ENCODE results near the gene TUBB6. TPM values are rescaled to one million over a fixed set of nuclear protein-coding genes. Genes with fewer than 3 reads are reported as not detected.

Gene TUBB6
- total and polyA plus RNA-seq, 10 of the 15 experiments (the other 5 are each of a cell fraction or from before 2014, with no cell fraction given), result 27.4 to 262 (median 82.5) TPM

DNA sequence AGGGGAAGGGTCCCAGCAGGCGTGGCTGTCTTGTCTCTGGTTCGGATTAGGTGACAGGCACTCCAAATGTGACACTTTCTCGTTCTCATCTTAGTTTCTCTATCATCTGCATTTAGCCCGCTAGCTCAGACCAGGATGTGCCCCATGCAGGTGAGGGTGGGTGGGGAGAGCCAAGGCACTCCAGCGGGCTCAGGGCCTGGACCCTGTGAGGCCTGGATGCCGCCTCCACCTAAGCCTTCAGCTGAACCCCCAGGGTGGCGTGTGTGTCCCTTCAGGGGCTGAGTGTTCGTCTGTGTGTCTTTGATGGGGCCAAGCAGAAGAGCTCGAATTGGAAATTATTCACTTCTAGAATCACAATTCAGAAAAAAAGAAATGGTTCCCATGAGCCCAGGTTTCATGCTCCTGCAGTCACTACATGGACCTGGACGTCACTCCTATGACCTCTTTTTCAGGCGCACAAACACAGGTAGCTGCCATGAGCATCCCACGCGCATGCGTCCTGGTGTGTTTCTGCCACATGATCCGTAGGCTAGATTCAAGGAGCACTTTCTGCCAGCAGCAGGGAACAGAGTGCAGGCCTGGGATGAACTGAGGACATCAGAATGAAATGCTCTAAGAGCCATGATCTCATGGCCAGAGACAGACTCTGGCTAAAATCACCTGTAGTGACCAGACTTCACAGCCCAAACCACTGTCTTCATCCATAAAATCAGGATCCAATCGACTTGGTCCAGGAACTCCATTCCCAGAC, 28.1 kb upstream of the TUBB6 start:
- ChIA-PET CTCF (interaction anchor here (1.5 kb wide), 1 partner anchor 134 kb away, joined by 3 read pairs; no protein-coding TSS in a partner anchor), SMC1A (ENCODE audit: uncharacterized antibody, unreplicated experiment) (interaction anchor here (1.1 kb wide), 1 partner anchor 14 kb away, joined by 3 read pairs; no protein-coding TSS in a partner anchor), RAD21 (ENCODE audit: unreplicated experiment) (no interaction called here), POLR2A (no interaction called here)
- intact Hi-C loops (cut with micrococcal nuclease; ENCODE audit: unreplicated experiment), result no loop called here
- no peaks in the 10 kb centered on the region for H3K36me3 ChIP-seq (ENCODE audit: control insufficient read depth in 2 of 2, insufficient read depth in 2 of 2, low read length in 1 of 2)
- H3K27me3 ChIP-seq (replicated peaks in 1 of 2; ENCODE audit: control insufficient read depth in 2 of 2, insufficient read depth in 2 of 2, low read length in 1 of 2), result no peaks in the 10 kb centered on the region
- 32% methylated on average over 16 of the region's 16 CpGs for WGBS (ENCODE audit: insufficient coverage, insufficient replicate concordance, low lambda C conversion rate, missing lambda C conversion rate)
- TF ChIP-seq, protein P1, sequence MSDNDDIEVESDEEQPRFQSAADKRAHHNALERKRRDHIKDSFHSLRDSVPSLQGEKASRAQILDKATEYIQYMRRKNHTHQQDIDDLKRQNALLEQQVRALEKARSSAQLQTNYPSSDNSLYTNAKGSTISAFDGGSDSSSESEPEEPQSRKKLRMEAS (IDR thresholded peaks at IDR 0.05; ENCODE audit: low read depth, low read length), result no peak
- TF ChIP-seq POLR2AphosphoS2 (IDR thresholded peaks at IDR 0.05; ENCODE audit: low read depth, low read length) (no peak), HDAC2 (IDR thresholded peaks at IDR 0.05) (no peak), KLF5 (IDR thresholded peaks at IDR 0.05; ENCODE audit: partially characterized antibody) (no peak), NFXL1 (IDR thresholded peaks at IDR 0.05; ENCODE audit: borderline replicate concordance) (no peak), ZNF622 (IDR thresholded peaks at IDR 0.05) (no peak), YBX1 (IDR thresholded peaks at IDR 0.05) (no peak), KDM1A (IDR thresholded peaks at IDR 0.05; ENCODE audit: borderline replicate concordance) (no peak), MEF2B (IDR thresholded peaks at IDR 0.05; ENCODE audit: partially characterized antibody, poor library complexity, severe bottlenecking) (no peak), EED (IDR thresholded peaks at IDR 0.05; ENCODE audit: low read depth) (no peak)
- TF ChIP-seq, protein P2, sequence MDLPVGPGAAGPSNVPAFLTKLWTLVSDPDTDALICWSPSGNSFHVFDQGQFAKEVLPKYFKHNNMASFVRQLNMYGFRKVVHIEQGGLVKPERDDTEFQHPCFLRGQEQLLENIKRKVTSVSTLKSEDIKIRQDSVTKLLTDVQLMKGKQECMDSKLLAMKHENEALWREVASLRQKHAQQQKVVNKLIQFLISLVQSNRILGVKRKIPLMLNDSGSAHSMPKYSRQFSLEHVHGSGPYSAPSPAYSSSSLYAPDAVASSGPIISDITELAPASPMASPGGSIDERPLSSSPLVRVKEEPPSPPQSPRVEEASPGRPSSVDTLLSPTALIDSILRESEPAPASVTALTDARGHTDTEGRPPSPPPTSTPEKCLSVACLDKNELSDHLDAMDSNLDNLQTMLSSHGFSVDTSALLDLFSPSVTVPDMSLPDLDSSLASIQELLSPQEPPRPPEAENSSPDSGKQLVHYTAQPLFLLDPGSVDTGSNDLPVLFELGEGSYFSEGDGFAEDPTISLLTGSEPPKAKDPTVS (IDR thresholded peaks at IDR 0.05; ENCODE audit: low read depth, low read length), result no peak
- TF ChIP-seq, protein P3, sequence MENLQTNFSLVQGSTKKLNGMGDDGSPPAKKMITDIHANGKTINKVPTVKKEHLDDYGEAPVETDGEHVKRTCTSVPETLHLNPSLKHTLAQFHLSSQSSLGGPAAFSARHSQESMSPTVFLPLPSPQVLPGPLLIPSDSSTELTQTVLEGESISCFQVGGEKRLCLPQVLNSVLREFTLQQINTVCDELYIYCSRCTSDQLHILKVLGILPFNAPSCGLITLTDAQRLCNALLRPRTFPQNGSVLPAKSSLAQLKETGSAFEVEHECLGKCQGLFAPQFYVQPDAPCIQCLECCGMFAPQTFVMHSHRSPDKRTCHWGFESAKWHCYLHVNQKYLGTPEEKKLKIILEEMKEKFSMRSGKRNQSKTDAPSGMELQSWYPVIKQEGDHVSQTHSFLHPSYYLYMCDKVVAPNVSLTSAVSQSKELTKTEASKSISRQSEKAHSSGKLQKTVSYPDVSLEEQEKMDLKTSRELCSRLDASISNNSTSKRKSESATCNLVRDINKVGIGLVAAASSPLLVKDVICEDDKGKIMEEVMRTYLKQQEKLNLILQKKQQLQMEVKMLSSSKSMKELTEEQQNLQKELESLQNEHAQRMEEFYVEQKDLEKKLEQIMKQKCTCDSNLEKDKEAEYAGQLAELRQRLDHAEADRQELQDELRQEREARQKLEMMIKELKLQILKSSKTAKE (IDR thresholded peaks at IDR 0.05; ENCODE audit: low read depth, poor library complexity, severe bottlenecking), result no peak
- TF ChIP-seq, protein P4, sequence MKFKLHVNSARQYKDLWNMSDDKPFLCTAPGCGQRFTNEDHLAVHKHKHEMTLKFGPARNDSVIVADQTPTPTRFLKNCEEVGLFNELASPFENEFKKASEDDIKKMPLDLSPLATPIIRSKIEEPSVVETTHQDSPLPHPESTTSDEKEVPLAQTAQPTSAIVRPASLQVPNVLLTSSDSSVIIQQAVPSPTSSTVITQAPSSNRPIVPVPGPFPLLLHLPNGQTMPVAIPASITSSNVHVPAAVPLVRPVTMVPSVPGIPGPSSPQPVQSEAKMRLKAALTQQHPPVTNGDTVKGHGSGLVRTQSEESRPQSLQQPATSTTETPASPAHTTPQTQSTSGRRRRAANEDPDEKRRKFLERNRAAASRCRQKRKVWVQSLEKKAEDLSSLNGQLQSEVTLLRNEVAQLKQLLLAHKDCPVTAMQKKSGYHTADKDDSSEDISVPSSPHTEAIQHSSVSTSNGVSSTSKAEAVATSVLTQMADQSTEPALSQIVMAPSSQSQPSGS (IDR thresholded peaks at IDR 0.05; ENCODE audit: low read length), result no peak
- TF ChIP-seq, protein P5, sequence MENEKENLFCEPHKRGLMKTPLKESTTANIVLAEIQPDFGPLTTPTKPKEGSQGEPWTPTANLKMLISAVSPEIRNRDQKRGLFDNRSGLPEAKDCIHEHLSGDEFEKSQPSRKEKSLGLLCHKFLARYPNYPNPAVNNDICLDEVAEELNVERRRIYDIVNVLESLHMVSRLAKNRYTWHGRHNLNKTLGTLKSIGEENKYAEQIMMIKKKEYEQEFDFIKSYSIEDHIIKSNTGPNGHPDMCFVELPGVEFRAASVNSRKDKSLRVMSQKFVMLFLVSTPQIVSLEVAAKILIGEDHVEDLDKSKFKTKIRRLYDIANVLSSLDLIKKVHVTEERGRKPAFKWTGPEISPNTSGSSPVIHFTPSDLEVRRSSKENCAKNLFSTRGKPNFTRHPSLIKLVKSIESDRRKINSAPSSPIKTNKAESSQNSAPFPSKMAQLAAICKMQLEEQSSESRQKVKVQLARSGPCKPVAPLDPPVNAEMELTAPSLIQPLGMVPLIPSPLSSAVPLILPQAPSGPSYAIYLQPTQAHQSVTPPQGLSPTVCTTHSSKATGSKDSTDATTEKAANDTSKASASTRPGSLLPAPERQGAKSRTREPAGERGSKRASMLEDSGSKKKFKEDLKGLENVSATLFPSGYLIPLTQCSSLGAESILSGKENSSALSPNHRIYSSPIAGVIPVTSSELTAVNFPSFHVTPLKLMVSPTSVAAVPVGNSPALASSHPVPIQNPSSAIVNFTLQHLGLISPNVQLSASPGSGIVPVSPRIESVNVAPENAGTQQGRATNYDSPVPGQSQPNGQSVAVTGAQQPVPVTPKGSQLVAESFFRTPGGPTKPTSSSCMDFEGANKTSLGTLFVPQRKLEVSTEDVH (IDR thresholded peaks at IDR 0.05; ENCODE audit: low read depth, partially characterized antibody), result no peak
- in situ Hi-C loops (cut with MboI), result no loop called here
- no peak for FAIRE-seq
- no peaks in the 10 kb centered on the region; the same call in 1 of the 2 replicates for H4K20me1 ChIP-seq (ENCODE audit: control insufficient read depth, insufficient read depth)
- H3K4me1 ChIP-seq (ENCODE audit: control insufficient read depth, insufficient read depth, low read length), result no peaks in the 10 kb centered on the region
- no peak overlapping the region for H3K4me3 ChIP-seq
- H3K27ac ChIP-seq (ENCODE audit: control insufficient read depth, insufficient read depth), result no peak overlapping the region
- no TSS peak for BruUV-seq (replicated peaks)
- H3K9ac ChIP-seq (ENCODE audit: control insufficient read depth, insufficient read depth, low read length), result no peak overlapping the region
- ATAC-seq, result no peak
- no peaks in the 10 kb centered on the region for H3K79me2 ChIP-seq (ENCODE audit: control insufficient read depth, insufficient read depth, low read length)
- no peak for DNase-seq (ENCODE audit: low read depth, low spot score)
- no peak overlapping the region for H2AFZ ChIP-seq (ENCODE audit: control insufficient read depth, low read depth, low read length)
- no peaks in the 10 kb centered on the region for H3K9me3 ChIP-seq (replicated peaks; ENCODE audit: control insufficient read depth, insufficient read depth, low read length)
- no peak overlapping the region for H3K4me2 ChIP-seq (ENCODE audit: control insufficient read depth, insufficient read depth)
